MCF 10A (cell line): ENCODE results near the gene AMIGO1. TPM values are rescaled to one million over a fixed set of nuclear protein-coding genes. Genes with fewer than 3 reads are reported as not detected.
A peak's percentile ranks its signal among the peaks of the same experiment; 100 is the strongest.

Source experiments
- BruUV-seq: library from RNA; stranded (reverse); fragments of 400-500 nt; replicated peaks from 2 replicates; lab custom pipeline; 2021; lab: Mats Ljungman, UMichigan
- CTCF ChIA-PET: fragments of 300-600 bp; sonication (Branson Sonifier 250); formaldehyde crosslinking; extraction: SDS; loops from one replicate; lab custom pipeline; 2021; ENCODE audit warnings: antibody characterized with exemption, inconsistent platforms; lab: Yijun Ruan, JAX
- POLR2A ChIA-PET: fragments of 300-600, 350-650 bp; sonication (Branson Sonifier 250); formaldehyde crosslinking; extraction: SDS; loops from one replicate; lab custom pipeline; 2020; ENCODE audit warnings: antibody characterized with exemption, inconsistent platforms; lab: Yijun Ruan, JAX
- DNase-seq: peaks from one replicate; pipeline ENCODE4 v3.0.0-alpha.2; 2018; ENCODE audit not compliant: unreplicated experiment
- H3K27ac Mint-ChIP-seq: one replicate; pipeline ENCODE4 v1.8.0; 2022; ENCODE audit warnings: mild to moderate bottlenecking, low read depth, mixed read lengths; ENCODE audit not compliant: unreplicated experiment
- H3K27me3 Mint-ChIP-seq: one replicate; pipeline ENCODE4 v1.8.0; 2022; ENCODE audit warnings: mixed read lengths; ENCODE audit not compliant: insufficient read depth, unreplicated experiment
- H3K36me3 Mint-ChIP-seq: one replicate; pipeline ENCODE4 v1.8.0; 2022; ENCODE audit warnings: mild to moderate bottlenecking, moderate library complexity, mixed read lengths; ENCODE audit not compliant: insufficient read depth, unreplicated experiment
- H3K4me1 Mint-ChIP-seq: one replicate; pipeline ENCODE4 v1.8.0; 2022; ENCODE audit warnings: mixed read lengths; ENCODE audit not compliant: insufficient read depth, unreplicated experiment
- H3K4me3 Mint-ChIP-seq: one replicate; pipeline ENCODE4 v1.8.0; 2022; ENCODE audit warnings: mild to moderate bottlenecking, moderate library complexity, mixed read lengths; ENCODE audit not compliant: unreplicated experiment
- H3K9me3 Mint-ChIP-seq: one replicate; pipeline ENCODE4 v1.8.0; 2022; ENCODE audit warnings: mixed read lengths; ENCODE audit not compliant: unreplicated experiment
- CTCF ChIP-seq: fragments of 200-600 bp; IDR thresholded peaks from one replicate; pipeline ENCODE4 v1.8.0; 2022; ENCODE audit warnings: antibody characterized with exemption, mild to moderate bottlenecking; ENCODE audit not compliant: unreplicated experiment
- intact Hi-C: fragments of 100-400 bp; cut with micrococcal nuclease; formaldehyde crosslinking; loops from 2 replicates; pipeline ENCODE4 v1.14.1; 2022
- total RNA-seq: library from RNA; stranded (reverse); gene quantifications from 2 replicates; pipeline ENCODE4 v1.2.3, GENCODE V29; 2022

Gene AMIGO1
- total RNA-seq, 1 experiment from 2014 or later: 0.21 TPM

- no TSS peak for BruUV-seq
Observed at GRCh38 chr1:109543988-109544735, 34.6 kb upstream of the AMIGO1 start.

GRCh38 chr1:109543283-109543987 is 33.9 kb upstream of the AMIGO1 start:
- H3K27ac Mint-ChIP-seq: no peak overlapping the region
- CTCF ChIA-PET: interaction anchor here (3.1 to 26.1 kb wide), 6 partner anchors 10 to 441 kb away, joined by 12 to 1071 read pairs (median 56); partner anchors contain the start of genes AHCYL1, AMIGO1, ATXN7L2 and CYB561D1
- POLR2A ChIA-PET: interaction anchor here (0.7 to 1.0 kb wide), 2 partner anchors 49 to 441 kb away, joined by 3 read pairs; partner anchors contain the start of gene AHCYL1

More at GRCh38 chr1:109543988-109544735, 34.6 kb upstream of the AMIGO1 start:
- H3K4me1 Mint-ChIP-seq: peaks cover 5% of the 10 kb centered on the region
- no peak overlapping the region for H3K4me3 Mint-ChIP-seq
- intact Hi-C loops: no loop called here
- no peak for DNase-seq
- ChIA-PET CTCF (interaction anchor here (0.6 to 26.1 kb wide), 8 partner anchors 10 to 1563 kb away, joined by 3 to 1071 read pairs (median 26); partner anchors contain the start of genes AHCYL1, AMIGO1, ATXN7L2 and CYB561D1), POLR2A (interaction anchor here (0.7 to 1.0 kb wide), 2 partner anchors 49 to 440 kb away, joined by 3 read pairs; partner anchors contain the start of gene AHCYL1)
- peaks cover 5% of the 10 kb centered on the region for H3K36me3 Mint-ChIP-seq
- peak overlapping the region; percentile 6 for H3K27ac Mint-ChIP-seq
- no peaks in the 10 kb centered on the region for H3K9me3 Mint-ChIP-seq
- no peaks in the 10 kb centered on the region for H3K27me3 Mint-ChIP-seq
- no peak for TF ChIP-seq CTCF

GRCh38 chr1:109542657-109543056 is 33.1 kb upstream of the AMIGO1 start:
- Mint-ChIP-seq H3K4me3 (no peak overlapping the region), H3K27ac (no peak overlapping the region), H3K9me3 (no peaks in the 10 kb centered on the region), H3K36me3 (no peaks in the 10 kb centered on the region), H3K27me3 (no peaks in the 10 kb centered on the region), H3K4me1 (no peaks in the 10 kb centered on the region)
- no peak for DNase-seq
- intact Hi-C loops: no loop called here
- ChIA-PET POLR2A (no interaction called here), CTCF (interaction anchor here (1.2 to 26.1 kb wide), 6 partner anchors 10 to 234 kb away, joined by 3 to 1071 read pairs (median 22); partner anchors contain the start of genes AMIGO1, ATXN7L2 and CYB561D1)
- no TSS peak for BruUV-seq
- no peak for TF ChIP-seq CTCF

More at GRCh38 chr1:109543283-109543987, 33.9 kb upstream of the AMIGO1 start:
- no peaks in the 10 kb centered on the region for H3K4me1 Mint-ChIP-seq
- no TSS peak for BruUV-seq
- no peak for DNase-seq
- H3K9me3 Mint-ChIP-seq: no peaks in the 10 kb centered on the region
- no peak overlapping the region for H3K4me3 Mint-ChIP-seq
- no peaks in the 10 kb centered on the region for H3K27me3 Mint-ChIP-seq
- no peaks in the 10 kb centered on the region for H3K36me3 Mint-ChIP-seq
- intact Hi-C loops: no loop called here
- TF ChIP-seq CTCF: no peak
